ENCODE measurements around the gene PCDH9.

Gene PCDH9

GRCh38 chr13:67023130-67023876 is 206.8 kb downstream of the PCDH9 start:
- no peak for DNase-seq (ENCODE audit: low spot score)

- no peak for DNase-seq (ENCODE audit: low spot score)
These were observed 211.4 kb downstream of the PCDH9 start for GRCh38 chr13:67018775-67019174.

- DNase-seq (ENCODE audit: low spot score), result no peak
These were observed 212.9 kb downstream of the PCDH9 start for GRCh38 chr13:67017276-67017675.

GRCh38 chr13:67015976-67016600 is 214.0 kb downstream of the PCDH9 start:
- no peak for DNase-seq (ENCODE audit: low spot score)

GRCh38 chr13:67014399-67014798 is 215.7 kb downstream of the PCDH9 start:
- no peak for DNase-seq (ENCODE audit: low spot score)

GRCh38 chr13:67013709-67014108 is 216.4 kb downstream of the PCDH9 start:
- DNase-seq (ENCODE audit: low spot score), result no peak

GRCh38 chr13:67008075-67008668 is 222.0 kb downstream of the PCDH9 start:
- no peak for DNase-seq (ENCODE audit: low spot score)

GRCh38 chr13:67004511-67004910 is 225.6 kb downstream of the PCDH9 start:
- no peak for DNase-seq (ENCODE audit: low spot score)

- DNase-seq (ENCODE audit: low spot score), result no peak
These were observed 226.4 kb downstream of the PCDH9 start for GRCh38 chr13:67003743-67004142.

- DNase-seq (ENCODE audit: low spot score), result peak; percentile 46
These were observed 228.8 kb downstream of the PCDH9 start for GRCh38 chr13:67001363-67001762.

- no peak for DNase-seq (ENCODE audit: low spot score)
These were observed 233.6 kb downstream of the PCDH9 start for GRCh38 chr13:66996503-66996902.

- no peak for DNase-seq (ENCODE audit: low spot score)
These were observed 234.9 kb downstream of the PCDH9 start for GRCh38 chr13:66995203-66995611.

GRCh38 chr13:66994517-66995202 is 235.5 kb downstream of the PCDH9 start:
- no peak for DNase-seq (ENCODE audit: low spot score)

- peak; percentile 93 for DNase-seq (ENCODE audit: low spot score)
These were observed 236.0 kb downstream of the PCDH9 start for GRCh38 chr13:66994097-66994496.

GRCh38 chr13:66992719-66993118 is 237.4 kb downstream of the PCDH9 start:
- no peak for DNase-seq (ENCODE audit: low spot score)

GRCh38 chr13:66992183-66992582 is 238.0 kb downstream of the PCDH9 start:
- peak; percentile 79 for DNase-seq (ENCODE audit: low spot score)

GRCh38 chr13:66984241-66984640 is 245.9 kb downstream of the PCDH9 start:
- no peak for DNase-seq (ENCODE audit: low spot score)

GRCh38 chr13:66981912-66982311 is 248.2 kb downstream of the PCDH9 start:
- no peak for DNase-seq (ENCODE audit: low spot score)

- DNase-seq (ENCODE audit: low spot score), result no peak
These were observed 253.0 kb downstream of the PCDH9 start for GRCh38 chr13:66977161-66977560.

- no peak for DNase-seq (ENCODE audit: low spot score)
These were observed 255.2 kb downstream of the PCDH9 start for GRCh38 chr13:66974889-66975288.

GRCh38 chr13:66974174-66974573 is 256.0 kb downstream of the PCDH9 start:
- no peak for DNase-seq (ENCODE audit: low spot score)

- no peak for DNase-seq (ENCODE audit: low spot score)
These were observed 257.5 kb downstream of the PCDH9 start for GRCh38 chr13:66972659-66973058.

- no peak for DNase-seq (ENCODE audit: low spot score)
These were observed 259.1 kb downstream of the PCDH9 start for GRCh38 chr13:66971004-66971403.

All from putamen (tissue), 1 donor.